ENCODE measurements around the gene NOSIP. TPM values are rescaled to one million over a fixed set of nuclear protein-coding genes. Genes with fewer than 3 reads are reported as not detected.

The NOSIP gene
- total and polyA plus RNA-seq, 10 of the 15 experiments (the other 5 are each of a cell fraction or from before 2014, with no cell fraction given): 7.2 to 85.5 (median 48.4) TPM

DNA sequence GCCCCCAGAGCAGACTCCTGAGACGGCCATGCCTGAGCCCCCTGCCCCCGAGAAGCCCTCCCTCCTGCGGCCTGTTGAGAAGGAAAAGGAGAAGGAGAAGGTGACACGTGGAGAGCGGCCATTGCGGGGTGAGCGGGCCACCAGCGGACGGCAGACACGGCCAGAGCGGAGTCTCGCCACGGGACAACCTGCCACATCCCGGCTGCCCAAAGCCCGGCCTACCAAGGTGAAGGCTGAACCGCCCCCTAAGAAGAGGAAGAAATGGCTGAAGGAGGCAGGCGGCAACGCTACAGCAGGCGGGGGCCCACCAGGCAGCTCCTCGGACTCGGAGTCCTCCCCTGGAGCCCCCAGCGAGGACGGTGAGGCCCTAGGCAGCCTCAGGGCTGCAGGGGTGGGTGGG is 35.5 kb upstream of the NOSIP start:
- DNase-seq (ENCODE audit: low read depth, low spot score): no peak
- no peak overlapping the region for H2AFZ ChIP-seq (ENCODE audit: control insufficient read depth, low read depth, low read length)
- intact Hi-C loops (cut with micrococcal nuclease; ENCODE audit: unreplicated experiment) (no loop called here), in situ Hi-C loops (cut with MboI) (no loop called here)
- H4K20me1 ChIP-seq (ENCODE audit: control insufficient read depth, insufficient read depth): no peaks in the 10 kb centered on the region
- H3K36me3 ChIP-seq (ENCODE audit: control insufficient read depth in 2 of 2, insufficient read depth in 2 of 2, low read length in 1 of 2): peaks cover 17 to 18% of the 10 kb centered on the region in 2 experiments
- no peaks in the 10 kb centered on the region for H3K79me2 ChIP-seq (ENCODE audit: control insufficient read depth, insufficient read depth, low read length)
- no peaks in the 10 kb centered on the region for H3K27me3 ChIP-seq (replicated peaks in 1 of 2; ENCODE audit: control insufficient read depth in 2 of 2, insufficient read depth in 2 of 2, low read length in 1 of 2)
- TF ChIP-seq EGR1 (IDR thresholded peaks at IDR 0.05; ENCODE audit: borderline replicate concordance in 1 of 2, low read depth in 2 of 2, low read length in 2 of 2): no peak
- TF ChIP-seq, protein P1, sequence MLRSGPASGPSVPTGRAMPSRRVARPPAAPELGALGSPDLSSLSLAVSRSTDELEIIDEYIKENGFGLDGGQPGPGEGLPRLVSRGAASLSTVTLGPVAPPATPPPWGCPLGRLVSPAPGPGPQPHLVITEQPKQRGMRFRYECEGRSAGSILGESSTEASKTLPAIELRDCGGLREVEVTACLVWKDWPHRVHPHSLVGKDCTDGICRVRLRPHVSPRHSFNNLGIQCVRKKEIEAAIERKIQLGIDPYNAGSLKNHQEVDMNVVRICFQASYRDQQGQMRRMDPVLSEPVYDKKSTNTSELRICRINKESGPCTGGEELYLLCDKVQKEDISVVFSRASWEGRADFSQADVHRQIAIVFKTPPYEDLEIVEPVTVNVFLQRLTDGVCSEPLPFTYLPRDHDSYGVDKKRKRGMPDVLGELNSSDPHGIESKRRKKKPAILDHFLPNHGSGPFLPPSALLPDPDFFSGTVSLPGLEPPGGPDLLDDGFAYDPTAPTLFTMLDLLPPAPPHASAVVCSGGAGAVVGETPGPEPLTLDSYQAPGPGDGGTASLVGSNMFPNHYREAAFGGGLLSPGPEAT (IDR thresholded peaks at IDR 0.05; ENCODE audit: low read depth): no peak
- no peak for TF ChIP-seq ZNF24 (IDR thresholded peaks at IDR 0.05)
- TF ChIP-seq IKZF1 (conservative IDR thresholded peaks at IDR 0.05): no peak
- TF ChIP-seq ZBED1 (IDR thresholded peaks at IDR 0.05; ENCODE audit: borderline replicate concordance): no peak
- no peak for TF ChIP-seq ATF7 (IDR thresholded peaks at IDR 0.05; ENCODE audit: low read depth)
- no peak for TF ChIP-seq MEF2B (IDR thresholded peaks at IDR 0.05; ENCODE audit: partially characterized antibody, poor library complexity, severe bottlenecking)
- no peak for TF ChIP-seq RBBP5 (conservative IDR thresholded peaks at IDR 0.05)
- no peak for TF ChIP-seq MTA2 (IDR thresholded peaks at IDR 0.05; ENCODE audit: low read depth)
- TF ChIP-seq, protein P2, sequence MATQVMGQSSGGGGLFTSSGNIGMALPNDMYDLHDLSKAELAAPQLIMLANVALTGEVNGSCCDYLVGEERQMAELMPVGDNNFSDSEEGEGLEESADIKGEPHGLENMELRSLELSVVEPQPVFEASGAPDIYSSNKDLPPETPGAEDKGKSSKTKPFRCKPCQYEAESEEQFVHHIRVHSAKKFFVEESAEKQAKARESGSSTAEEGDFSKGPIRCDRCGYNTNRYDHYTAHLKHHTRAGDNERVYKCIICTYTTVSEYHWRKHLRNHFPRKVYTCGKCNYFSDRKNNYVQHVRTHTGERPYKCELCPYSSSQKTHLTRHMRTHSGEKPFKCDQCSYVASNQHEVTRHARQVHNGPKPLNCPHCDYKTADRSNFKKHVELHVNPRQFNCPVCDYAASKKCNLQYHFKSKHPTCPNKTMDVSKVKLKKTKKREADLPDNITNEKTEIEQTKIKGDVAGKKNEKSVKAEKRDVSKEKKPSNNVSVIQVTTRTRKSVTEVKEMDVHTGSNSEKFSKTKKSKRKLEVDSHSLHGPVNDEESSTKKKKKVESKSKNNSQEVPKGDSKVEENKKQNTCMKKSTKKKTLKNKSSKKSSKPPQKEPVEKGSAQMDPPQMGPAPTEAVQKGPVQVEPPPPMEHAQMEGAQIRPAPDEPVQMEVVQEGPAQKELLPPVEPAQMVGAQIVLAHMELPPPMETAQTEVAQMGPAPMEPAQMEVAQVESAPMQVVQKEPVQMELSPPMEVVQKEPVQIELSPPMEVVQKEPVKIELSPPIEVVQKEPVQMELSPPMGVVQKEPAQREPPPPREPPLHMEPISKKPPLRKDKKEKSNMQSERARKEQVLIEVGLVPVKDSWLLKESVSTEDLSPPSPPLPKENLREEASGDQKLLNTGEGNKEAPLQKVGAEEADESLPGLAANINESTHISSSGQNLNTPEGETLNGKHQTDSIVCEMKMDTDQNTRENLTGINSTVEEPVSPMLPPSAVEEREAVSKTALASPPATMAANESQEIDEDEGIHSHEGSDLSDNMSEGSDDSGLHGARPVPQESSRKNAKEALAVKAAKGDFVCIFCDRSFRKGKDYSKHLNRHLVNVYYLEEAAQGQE (IDR thresholded peaks at IDR 0.05; ENCODE audit: low read depth, low read length): no peak
- TF ChIP-seq WRNIP1 (IDR thresholded peaks at IDR 0.05; ENCODE audit: borderline replicate concordance, low read depth, low read length): no peak
- no peak for TF ChIP-seq NFXL1 (IDR thresholded peaks at IDR 0.05; ENCODE audit: borderline replicate concordance)
- TF ChIP-seq, protein P3, sequence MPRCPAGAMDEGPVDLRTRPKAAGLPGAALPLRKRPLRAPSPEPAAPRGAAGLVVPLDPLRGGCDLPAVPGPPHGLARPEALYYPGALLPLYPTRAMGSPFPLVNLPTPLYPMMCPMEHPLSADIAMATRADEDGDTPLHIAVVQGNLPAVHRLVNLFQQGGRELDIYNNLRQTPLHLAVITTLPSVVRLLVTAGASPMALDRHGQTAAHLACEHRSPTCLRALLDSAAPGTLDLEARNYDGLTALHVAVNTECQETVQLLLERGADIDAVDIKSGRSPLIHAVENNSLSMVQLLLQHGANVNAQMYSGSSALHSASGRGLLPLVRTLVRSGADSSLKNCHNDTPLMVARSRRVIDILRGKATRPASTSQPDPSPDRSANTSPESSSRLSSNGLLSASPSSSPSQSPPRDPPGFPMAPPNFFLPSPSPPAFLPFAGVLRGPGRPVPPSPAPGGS (IDR thresholded peaks at IDR 0.05; ENCODE audit: borderline replicate concordance, insufficient read depth, low read depth, low read length, poor library complexity, severe bottlenecking): no peak
- no peak for TF ChIP-seq MXI1 (IDR thresholded peaks at IDR 0.05; ENCODE audit: low read depth, low read length)
- H3K27ac ChIP-seq (ENCODE audit: control insufficient read depth, insufficient read depth): no peak overlapping the region
- H3K4me1 ChIP-seq (ENCODE audit: control insufficient read depth, insufficient read depth, low read length): no peaks in the 10 kb centered on the region; the same call in 1 of the 2 replicates
- ChIA-PET CTCF (no interaction called here), RAD21 (ENCODE audit: unreplicated experiment) (no interaction called here), SMC1A (ENCODE audit: uncharacterized antibody, unreplicated experiment) (no interaction called here), POLR2A (no interaction called here)
- over 99% methylated on average over 22 of the region's 23 CpGs for WGBS (ENCODE audit: insufficient coverage, insufficient replicate concordance, low lambda C conversion rate, missing lambda C conversion rate)
- H3K4me2 ChIP-seq (ENCODE audit: control insufficient read depth, insufficient read depth): no peak overlapping the region
- ATAC-seq: no peak
- H3K9ac ChIP-seq (ENCODE audit: control insufficient read depth, insufficient read depth, low read length): no peak overlapping the region
- no peaks in the 10 kb centered on the region; the same call in 2 of the 3 replicates for H3K9me3 ChIP-seq (replicated peaks; ENCODE audit: control insufficient read depth, insufficient read depth, low read length)
- FAIRE-seq: no peak
- BruUV-seq (replicated peaks): no TSS peak
- no peak overlapping the region for H3K4me3 ChIP-seq

Measured in GM12878 (cell line).